Activated naive CD8-positive, alpha-beta T cell treated with anti-CD3 and anti-CD28 coated beads, Interleukin-2, amount 10 ng/mL, durations not matched to agents 7 days and 5 days (primary cell): Measurements from ENCODE around the gene SPP1. TPM values are rescaled to one million over a fixed set of nuclear protein-coding genes. Genes with fewer than 3 reads are reported as not detected.

Experiments
- ATAC-seq: fragments of 150-1000 bp; cut with Tn5 transposase; one replicate; pipeline ENCODE4 v1.10.0; 2021; ENCODE audit warnings: low read depth, moderate library complexity
- POLR2A ChIA-PET: fragments of 350-600 bp; sonication (Branson Sonifier 250); formaldehyde crosslinking; loops from one replicate; lab custom pipeline; 2021; ENCODE audit warnings: antibody characterized with exemption; lab: Charles Lee
- DNase-seq: peaks from one replicate; pipeline ENCODE4 v3.0.0; 2021
- H3K27ac Mint-ChIP-seq: one replicate; pipeline ENCODE4 v1.8.0; 2022; ENCODE audit warnings: mild to moderate bottlenecking, mixed read lengths
- H3K27me3 Mint-ChIP-seq: one replicate; pipeline ENCODE4 v1.8.0; 2022; ENCODE audit warnings: mild to moderate bottlenecking, moderate library complexity, mixed read lengths
- H3K36me3 Mint-ChIP-seq: one replicate; pipeline ENCODE4 v1.8.0; 2021; ENCODE audit warnings: mild to moderate bottlenecking, mixed read lengths
- H3K4me1 Mint-ChIP-seq: one replicate; pipeline ENCODE4 v1.8.0; 2021; ENCODE audit warnings: mixed read lengths
- H3K4me3 Mint-ChIP-seq: one replicate; pipeline ENCODE4 v1.8.0; 2022; ENCODE audit warnings: mild to moderate bottlenecking, moderate library complexity, mixed read lengths
- H3K9me3 Mint-ChIP-seq: one replicate; pipeline ENCODE4 v1.8.0; 2021; ENCODE audit warnings: mixed read lengths
- total RNA-seq, 2 experiments: library from RNA; stranded (reverse); gene quantifications; one replicate each; pipeline ENCODE4 v1.2.3, GENCODE V29; 2021

The SPP1 gene
- total RNA-seq, 2 experiments from 2014 or later: 19.4 to 24.0 TPM

DNA sequence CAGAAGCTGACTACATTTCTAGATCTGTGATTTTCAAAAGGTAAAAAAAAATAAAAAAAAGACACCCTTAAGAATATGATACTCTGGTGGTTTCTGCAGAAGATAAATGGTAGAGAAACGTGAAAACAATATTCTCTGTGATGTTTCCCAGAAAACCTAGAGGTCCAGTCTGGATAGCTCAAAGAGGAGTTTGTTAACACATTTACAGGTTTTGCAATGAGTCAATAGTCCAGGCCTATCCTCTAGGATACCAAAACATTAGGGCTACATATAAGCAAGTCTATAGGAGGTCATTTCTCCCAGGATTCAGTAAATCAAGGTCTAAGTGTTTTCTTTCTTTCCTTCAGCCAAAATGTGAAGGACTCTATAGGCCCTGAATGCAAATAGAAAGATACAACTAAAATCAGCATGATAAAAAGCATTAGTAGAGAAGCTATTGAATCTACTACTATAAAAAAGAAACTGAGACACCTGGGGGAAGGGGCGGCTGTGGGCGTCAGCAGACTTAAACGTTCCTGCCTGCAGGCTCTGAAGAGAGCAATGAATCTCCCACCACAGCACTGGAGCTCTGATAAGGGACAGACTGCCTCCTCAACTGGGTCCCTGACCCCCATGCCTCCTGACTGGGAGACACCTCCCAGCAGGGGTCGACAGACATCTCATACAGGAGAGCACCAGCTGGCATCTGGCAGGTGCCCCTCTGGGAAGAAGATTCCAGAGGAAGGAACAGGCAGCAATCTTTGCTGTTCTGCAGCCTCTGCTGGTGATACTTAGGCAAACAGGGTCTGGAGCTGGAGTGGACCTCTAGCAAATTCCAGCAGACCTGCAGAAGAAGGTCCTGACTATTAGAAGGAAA lies 33.7 kb upstream of the SPP1 start:
- DNase-seq (no peak), ATAC-seq (no peak)
- Mint-ChIP-seq H3K36me3 (no peaks in the 10 kb centered on the region), H3K4me1 (no peaks in the 10 kb centered on the region), H3K27ac (no peak overlapping the region), H3K27me3 (peaks cover 3% of the 10 kb centered on the region), H3K4me3 (no peak overlapping the region), H3K9me3 (no peaks in the 10 kb centered on the region)
- POLR2A ChIA-PET: no interaction called here

DNA sequence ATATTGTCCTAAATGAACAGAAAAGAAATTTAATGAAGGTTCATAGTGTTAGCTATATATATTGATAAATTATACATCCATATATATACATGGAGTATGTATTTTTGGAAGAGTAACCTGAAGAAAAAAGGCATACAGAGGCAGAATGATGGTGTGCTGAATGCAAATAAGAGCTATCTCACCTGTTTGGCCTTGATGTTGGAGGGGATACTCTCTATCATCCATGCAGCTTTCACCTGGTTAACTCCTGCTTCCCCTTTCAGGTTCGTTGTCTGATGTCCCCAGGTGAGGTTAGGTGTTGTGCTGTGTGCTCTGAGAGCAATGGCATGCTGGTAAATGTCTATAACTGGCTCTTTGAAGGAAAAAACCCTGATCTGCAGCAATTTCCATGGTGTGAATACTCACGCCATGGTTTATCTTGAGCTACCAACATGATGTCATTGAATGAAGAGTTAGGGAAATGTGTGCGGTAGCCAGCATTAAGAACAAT lies 31.8 kb upstream of the SPP1 start:
- H3K36me3 Mint-ChIP-seq: no peaks in the 10 kb centered on the region
- no peaks in the 10 kb centered on the region for H3K9me3 Mint-ChIP-seq
- POLR2A ChIA-PET: no interaction called here
- DNase-seq (no peak), ATAC-seq (no peak)
- no peaks in the 10 kb centered on the region for H3K4me1 Mint-ChIP-seq
- H3K27ac Mint-ChIP-seq: no peak overlapping the region
- peaks cover 6% of the 10 kb centered on the region for H3K27me3 Mint-ChIP-seq
- H3K4me3 Mint-ChIP-seq: no peak overlapping the region

DNA sequence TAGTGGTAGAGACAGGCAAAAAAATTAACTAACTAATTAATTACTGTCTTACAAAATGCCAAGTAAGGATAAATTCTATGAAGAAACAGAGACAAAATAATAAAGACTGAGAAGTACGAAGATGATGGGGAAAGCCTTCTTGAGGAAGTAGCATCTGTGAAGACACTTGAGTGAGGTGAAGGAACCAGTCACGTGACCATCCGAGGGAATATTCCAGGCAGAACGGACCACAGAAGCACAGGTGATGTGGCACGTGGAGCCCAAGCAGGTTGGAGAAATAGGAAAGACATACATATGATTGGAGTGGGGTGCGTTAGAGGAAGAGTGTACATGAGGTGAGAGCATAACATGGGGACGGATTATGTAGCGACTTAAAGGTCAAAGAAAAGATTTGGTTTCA lies 30.5 kb upstream of the SPP1 start:
- POLR2A ChIA-PET: no interaction called here
- DNase-seq (no peak), ATAC-seq (no peak)
- H3K36me3 Mint-ChIP-seq: no peaks in the 10 kb centered on the region
- H3K4me1 Mint-ChIP-seq: no peaks in the 10 kb centered on the region
- H3K27me3 Mint-ChIP-seq: peaks cover 6% of the 10 kb centered on the region
- no peaks in the 10 kb centered on the region for H3K9me3 Mint-ChIP-seq
- no peak overlapping the region for H3K27ac Mint-ChIP-seq
- no peak overlapping the region for H3K4me3 Mint-ChIP-seq

DNA sequence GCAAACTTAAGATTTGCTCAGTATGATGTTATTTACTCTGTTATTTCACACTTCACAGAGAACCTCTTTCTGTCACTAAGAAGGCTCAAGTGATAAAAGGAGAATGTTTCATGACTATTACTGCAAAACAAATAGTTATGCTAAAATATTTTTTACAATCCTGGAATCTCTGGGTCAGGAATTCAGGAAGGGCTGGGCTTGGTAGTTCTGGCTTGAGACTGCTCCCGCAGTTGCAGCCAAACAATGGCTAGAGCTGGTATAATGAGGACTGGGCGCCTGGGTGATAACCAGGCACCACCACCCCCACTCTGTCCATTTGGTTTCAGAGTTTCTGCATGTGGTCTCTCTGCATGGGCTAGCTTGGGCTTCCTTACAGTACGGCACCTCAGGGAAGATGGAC lies 28.7 kb upstream of the SPP1 start:
- Mint-ChIP-seq H3K9me3 (no peaks in the 10 kb centered on the region), H3K4me1 (no peaks in the 10 kb centered on the region), H3K27ac (no peak overlapping the region), H3K27me3 (peaks cover 8% of the 10 kb centered on the region), H3K4me3 (no peak overlapping the region), H3K36me3 (no peaks in the 10 kb centered on the region)
- ATAC-seq: no peak
- DNase-seq: no peak
- POLR2A ChIA-PET: no interaction called here

DNA sequence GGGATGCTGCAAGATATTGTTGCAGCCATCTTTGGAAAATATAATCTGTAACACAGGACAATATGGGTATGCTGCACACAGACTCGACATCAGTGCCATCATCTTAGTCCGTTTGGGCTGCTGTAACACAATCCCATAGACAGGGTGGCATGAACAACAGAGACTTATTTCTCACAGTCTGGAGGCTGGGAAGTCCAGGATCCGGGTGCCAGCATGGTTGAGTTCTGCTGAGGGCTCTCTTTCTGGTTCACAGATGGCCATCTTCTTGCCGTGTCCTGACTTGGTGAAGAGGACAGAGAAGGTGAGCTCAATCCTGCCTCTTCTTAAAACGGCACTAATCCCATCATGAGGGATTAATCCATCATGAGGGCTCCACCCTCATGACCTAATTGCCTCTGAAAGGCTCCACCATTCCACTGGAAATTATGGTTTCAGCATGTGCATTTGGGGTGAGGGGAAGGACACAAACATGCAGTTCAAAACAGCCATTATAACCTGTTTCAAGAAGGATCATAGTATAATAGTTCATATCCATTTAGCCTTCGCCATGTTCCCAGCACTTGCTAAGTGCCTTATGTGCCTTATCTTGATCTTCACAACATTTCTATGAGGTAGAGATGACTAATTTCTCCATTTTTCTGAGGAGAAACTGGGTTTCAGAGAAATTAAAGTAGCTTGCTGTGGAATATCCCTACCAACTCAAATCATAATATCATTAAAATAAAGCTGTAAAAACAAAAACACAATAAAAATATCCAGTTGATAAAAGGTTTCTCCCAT lies 27.9 kb upstream of the SPP1 start:
- no peak for DNase-seq
- Mint-ChIP-seq H3K27me3 (peaks cover 10% of the 10 kb centered on the region), H3K9me3 (no peaks in the 10 kb centered on the region), H3K27ac (no peak overlapping the region), H3K4me3 (no peak overlapping the region), H3K36me3 (no peaks in the 10 kb centered on the region), H3K4me1 (no peaks in the 10 kb centered on the region)
- no peak for ATAC-seq
- POLR2A ChIA-PET: no interaction called here

DNA sequence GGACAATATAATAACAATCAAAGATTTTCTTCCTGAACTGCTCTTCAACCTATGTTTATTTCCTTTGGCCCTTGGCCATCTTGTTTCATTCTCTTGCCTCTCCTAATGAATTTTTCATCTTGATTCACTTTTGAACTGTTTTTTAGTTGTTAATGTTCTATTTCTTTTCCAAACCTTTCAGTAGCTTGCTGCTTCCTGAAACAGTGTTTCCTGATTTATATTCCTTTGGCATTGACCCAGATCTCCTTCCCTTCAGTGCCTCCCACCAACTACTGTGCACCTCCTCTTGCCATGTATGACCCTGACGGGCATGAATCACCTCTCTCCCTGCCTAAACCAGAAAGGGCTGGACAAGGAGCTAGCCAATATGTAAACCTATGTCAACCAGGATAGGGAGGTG lies 25.6 kb upstream of the SPP1 start:
- Mint-ChIP-seq H3K4me1 (no peaks in the 10 kb centered on the region), H3K4me3 (no peak overlapping the region), H3K27ac (no peak overlapping the region), H3K36me3 (no peaks in the 10 kb centered on the region), H3K27me3 (peaks cover 13% of the 10 kb centered on the region), H3K9me3 (no peaks in the 10 kb centered on the region)
- no peak for DNase-seq
- POLR2A ChIA-PET: no interaction called here
- ATAC-seq: no peak

DNA sequence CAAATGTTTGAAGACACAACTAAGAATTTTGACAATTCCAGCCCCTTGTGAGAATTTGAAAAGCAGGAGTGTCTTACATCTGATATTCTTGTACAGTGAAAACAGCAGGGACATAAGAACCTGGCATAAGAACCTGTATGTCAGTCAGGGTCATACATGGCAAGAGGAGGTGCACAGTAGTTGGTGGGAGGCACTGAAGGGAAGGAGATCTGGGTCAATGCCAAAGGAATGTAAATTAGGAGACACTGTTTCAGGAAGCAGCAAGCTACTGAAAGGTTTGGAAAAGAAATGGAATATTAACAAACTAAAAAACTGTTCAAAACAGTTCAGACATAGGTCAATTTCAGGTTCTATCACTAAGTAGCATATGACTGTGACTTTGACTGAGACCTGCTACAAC lies 25.0 kb upstream of the SPP1 start:
- no peak for DNase-seq
- Mint-ChIP-seq H3K4me1 (no peaks in the 10 kb centered on the region), H3K36me3 (no peaks in the 10 kb centered on the region), H3K27ac (no peak overlapping the region), H3K27me3 (peaks cover 19% of the 10 kb centered on the region), H3K9me3 (no peaks in the 10 kb centered on the region), H3K4me3 (no peak overlapping the region)
- POLR2A ChIA-PET: no interaction called here
- no peak for ATAC-seq

DNA sequence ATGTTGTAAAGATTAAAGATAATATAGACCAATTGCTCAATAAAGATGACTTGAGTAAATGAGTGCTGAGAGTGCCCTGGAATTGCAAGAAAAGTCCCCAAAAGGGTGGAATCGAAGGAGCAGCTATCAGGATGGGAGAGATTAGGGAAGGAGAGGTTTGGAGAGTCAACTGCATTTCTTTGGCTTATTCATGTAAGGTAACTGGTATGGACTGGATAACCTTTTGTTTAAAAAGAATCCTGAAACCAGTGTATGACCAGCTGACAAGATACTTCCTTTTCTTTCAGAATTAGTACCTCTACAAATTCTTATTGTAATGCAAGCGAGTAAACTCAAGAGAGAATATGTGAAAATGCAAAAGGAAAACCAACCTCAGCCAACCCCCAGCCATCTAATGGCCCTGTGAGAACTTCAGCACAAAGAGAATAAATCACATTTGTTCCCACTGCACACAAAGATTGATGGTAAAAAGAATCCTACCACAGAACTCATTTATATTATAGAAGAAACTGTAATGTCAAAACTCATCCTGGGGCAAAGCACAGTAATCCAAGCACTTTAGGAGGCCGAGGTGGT lies 24.5 kb upstream of the SPP1 start:
- no peaks in the 10 kb centered on the region for H3K9me3 Mint-ChIP-seq
- peaks cover 20% of the 10 kb centered on the region for H3K27me3 Mint-ChIP-seq
- no peak overlapping the region for H3K4me3 Mint-ChIP-seq
- no peak for ATAC-seq
- H3K36me3 Mint-ChIP-seq: no peaks in the 10 kb centered on the region
- no peak overlapping the region for H3K27ac Mint-ChIP-seq
- no peak for DNase-seq
- POLR2A ChIA-PET: no interaction called here
- no peaks in the 10 kb centered on the region for H3K4me1 Mint-ChIP-seq

DNA sequence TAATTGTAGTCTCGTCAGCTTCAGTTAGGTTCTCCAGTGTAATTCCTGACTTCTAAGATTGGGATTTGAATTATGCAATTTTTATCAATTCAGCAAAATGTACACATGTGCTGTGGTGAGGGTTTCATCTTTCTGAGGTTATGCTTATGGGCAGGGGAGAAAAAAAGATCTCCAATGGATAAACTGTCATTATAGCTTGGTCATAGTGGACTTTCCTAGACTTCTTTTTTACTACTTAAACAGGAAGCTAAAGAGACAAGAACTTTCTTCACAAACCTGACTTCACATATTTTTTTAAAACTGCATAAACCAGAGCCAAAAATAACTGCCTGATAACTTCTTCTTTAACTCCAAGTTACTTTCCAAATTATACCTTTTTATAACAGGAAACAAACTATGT lies 21.7 kb upstream of the SPP1 start:
- POLR2A ChIA-PET: no interaction called here
- peaks cover 17% of the 10 kb centered on the region for H3K27me3 Mint-ChIP-seq
- no peaks in the 10 kb centered on the region for H3K4me1 Mint-ChIP-seq

DNA sequence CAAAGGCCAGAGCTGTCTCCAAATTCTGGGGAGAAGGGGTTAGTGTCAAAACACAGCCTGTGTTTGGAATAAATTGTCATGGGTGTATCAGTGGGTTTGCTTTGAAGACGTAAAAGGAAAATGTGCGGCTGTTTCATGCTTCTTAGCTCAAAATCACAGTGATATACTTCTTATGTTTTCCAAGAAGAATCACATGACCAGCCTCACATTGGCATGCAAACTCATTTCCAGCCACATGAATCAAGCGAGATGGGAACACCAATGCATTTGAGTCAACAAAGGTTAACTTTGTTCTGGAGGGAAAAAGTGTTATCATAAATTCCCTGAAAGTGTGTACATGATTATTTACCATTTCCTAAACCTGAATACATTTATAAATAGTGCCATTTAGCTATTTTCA lies 19.0 kb upstream of the SPP1 start:
- Mint-ChIP-seq H3K27ac (no peak overlapping the region), H3K4me1 (no peaks in the 10 kb centered on the region), H3K4me3 (no peak overlapping the region), H3K27me3 (peaks cover 12% of the 10 kb centered on the region), H3K36me3 (no peaks in the 10 kb centered on the region), H3K9me3 (no peaks in the 10 kb centered on the region)
- ATAC-seq (no peak), DNase-seq (no peak)
- POLR2A ChIA-PET: no interaction called here

More for the DNA sequence above, 21.7 kb upstream of the SPP1 start:
- ATAC-seq: no peak
- H3K36me3 Mint-ChIP-seq: no peaks in the 10 kb centered on the region
- H3K9me3 Mint-ChIP-seq: no peaks in the 10 kb centered on the region
- no peak for DNase-seq
- no peak overlapping the region for H3K27ac Mint-ChIP-seq
- H3K4me3 Mint-ChIP-seq: no peak overlapping the region

DNA sequence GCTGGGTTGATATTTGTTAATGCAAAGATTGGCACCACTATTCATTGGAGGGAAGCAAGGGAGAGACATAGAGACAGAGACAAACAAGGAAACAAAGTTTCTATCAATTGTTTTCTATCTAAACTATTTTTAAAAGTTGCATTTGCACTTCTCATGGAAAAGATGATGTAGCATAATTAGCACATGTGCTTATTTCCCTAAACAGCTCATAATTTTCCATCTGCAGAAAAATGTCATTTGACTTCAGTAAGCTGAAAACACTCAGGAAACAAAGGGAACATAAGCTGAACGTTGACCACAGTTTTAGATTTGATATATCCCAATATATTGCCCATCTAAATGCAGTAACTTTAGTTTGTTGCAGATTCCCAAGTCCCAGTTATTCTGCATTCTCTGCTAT lies 18.5 kb upstream of the SPP1 start:
- Mint-ChIP-seq H3K36me3 (no peaks in the 10 kb centered on the region), H3K4me3 (no peak overlapping the region), H3K27ac (no peak overlapping the region), H3K9me3 (no peaks in the 10 kb centered on the region), H3K4me1 (no peaks in the 10 kb centered on the region), H3K27me3 (peaks cover 15% of the 10 kb centered on the region)
- POLR2A ChIA-PET: no interaction called here
- DNase-seq: no peak
- ATAC-seq: no peak

DNA sequence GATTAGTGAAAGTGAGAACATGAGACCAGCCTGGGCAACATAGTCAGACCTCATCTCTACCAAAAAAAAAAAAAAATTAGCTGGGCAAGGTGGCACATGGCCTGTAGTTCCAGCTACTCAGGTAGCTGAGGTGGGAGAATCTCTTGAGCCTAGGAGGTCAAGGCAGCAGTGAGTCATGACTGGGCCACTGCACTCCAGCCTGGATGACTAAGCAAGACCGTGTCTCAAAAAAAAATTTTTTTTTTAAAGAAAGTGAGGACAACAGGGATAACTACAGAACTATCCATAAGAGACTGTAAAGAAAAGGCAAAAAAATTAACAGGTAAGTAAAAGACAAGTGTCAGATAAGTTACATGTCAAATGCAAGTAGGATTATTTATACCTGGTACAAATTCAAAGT lies 13.5 kb upstream of the SPP1 start:
- no peaks in the 10 kb centered on the region for H3K36me3 Mint-ChIP-seq
- H3K4me3 Mint-ChIP-seq: no peak overlapping the region
- H3K27ac Mint-ChIP-seq: no peak overlapping the region
- no peak for DNase-seq
- H3K4me1 Mint-ChIP-seq: no peaks in the 10 kb centered on the region
- H3K27me3 Mint-ChIP-seq: peaks cover 4% of the 10 kb centered on the region
- ATAC-seq: no peak
- POLR2A ChIA-PET: no interaction called here
- no peaks in the 10 kb centered on the region for H3K9me3 Mint-ChIP-seq

DNA sequence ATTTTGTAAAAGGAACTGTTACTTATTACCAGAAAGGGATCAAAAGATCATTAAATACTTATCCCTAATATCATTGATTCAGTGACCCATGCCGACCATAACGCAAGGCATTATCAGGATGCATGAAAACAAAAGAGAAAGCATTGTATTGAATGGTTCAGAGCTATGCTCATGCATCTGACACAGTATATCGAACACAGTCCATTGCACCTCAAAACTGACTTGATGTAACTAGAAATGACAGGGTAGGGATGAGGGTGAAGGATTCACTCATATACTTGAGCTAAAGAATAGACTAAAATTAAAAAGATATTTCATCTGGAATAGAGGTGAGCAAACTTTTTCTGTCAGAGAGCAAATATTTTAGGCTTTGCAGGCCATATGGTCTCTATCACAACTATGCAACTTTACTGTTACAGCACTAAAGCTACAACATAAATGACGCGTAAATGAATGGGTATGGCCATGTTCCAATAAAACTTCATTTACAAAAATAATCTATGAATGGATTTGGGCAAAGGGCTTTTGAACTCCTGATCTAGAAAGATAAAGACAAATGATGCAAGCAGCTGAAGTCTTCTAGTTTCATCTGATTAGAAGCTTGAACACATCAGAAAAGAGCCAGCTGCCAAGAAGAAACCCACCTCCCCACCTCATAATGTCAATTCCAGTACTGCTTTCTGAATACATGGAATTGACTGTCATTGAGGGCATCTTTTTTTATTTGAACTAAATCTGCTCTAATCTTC lies 12.9 kb upstream of the SPP1 start:
- H3K27ac Mint-ChIP-seq: no peak overlapping the region
- no peak overlapping the region for H3K4me3 Mint-ChIP-seq
- no peaks in the 10 kb centered on the region for H3K9me3 Mint-ChIP-seq
- no peaks in the 10 kb centered on the region for H3K4me1 Mint-ChIP-seq
- DNase-seq: no peak
- H3K27me3 Mint-ChIP-seq: peaks cover 4% of the 10 kb centered on the region
- POLR2A ChIA-PET: no interaction called here
- no peak for ATAC-seq
- H3K36me3 Mint-ChIP-seq: no peaks in the 10 kb centered on the region
